Measurements from ENCODE around the gene HLCS.

DNA sequence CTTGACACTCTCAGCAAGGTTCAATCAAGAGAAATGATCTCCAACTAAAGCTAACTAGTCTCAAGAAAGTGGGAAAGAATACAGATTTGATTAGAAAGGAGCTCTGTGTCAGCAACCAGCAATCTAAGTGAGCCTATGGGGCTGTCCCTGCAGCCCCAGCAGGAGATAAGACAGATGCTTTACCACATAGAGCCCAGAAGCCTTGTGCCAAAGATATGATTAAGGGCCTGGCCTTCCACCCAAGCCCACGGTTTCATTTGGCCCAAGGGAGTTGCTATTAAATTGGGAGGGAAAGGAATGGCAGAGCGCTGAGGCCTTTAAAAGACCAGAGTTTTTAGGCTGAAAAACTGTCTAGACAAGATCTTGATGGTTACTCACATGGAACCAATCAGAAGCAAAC is 74.8 kb downstream of the HLCS start:
- TF ChIP-seq, protein P1, sequence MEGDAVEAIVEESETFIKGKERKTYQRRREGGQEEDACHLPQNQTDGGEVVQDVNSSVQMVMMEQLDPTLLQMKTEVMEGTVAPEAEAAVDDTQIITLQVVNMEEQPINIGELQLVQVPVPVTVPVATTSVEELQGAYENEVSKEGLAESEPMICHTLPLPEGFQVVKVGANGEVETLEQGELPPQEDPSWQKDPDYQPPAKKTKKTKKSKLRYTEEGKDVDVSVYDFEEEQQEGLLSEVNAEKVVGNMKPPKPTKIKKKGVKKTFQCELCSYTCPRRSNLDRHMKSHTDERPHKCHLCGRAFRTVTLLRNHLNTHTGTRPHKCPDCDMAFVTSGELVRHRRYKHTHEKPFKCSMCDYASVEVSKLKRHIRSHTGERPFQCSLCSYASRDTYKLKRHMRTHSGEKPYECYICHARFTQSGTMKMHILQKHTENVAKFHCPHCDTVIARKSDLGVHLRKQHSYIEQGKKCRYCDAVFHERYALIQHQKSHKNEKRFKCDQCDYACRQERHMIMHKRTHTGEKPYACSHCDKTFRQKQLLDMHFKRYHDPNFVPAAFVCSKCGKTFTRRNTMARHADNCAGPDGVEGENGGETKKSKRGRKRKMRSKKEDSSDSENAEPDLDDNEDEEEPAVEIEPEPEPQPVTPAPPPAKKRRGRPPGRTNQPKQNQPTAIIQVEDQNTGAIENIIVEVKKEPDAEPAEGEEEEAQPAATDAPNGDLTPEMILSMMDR (IDR thresholded peaks at IDR 0.05), result no peak
- no peak for TF ChIP-seq EZH2phosphoT487 (IDR thresholded peaks at IDR 0.05)
- no peak for TF ChIP-seq EZH2 (IDR thresholded peaks at IDR 0.05)
